HEK293 (cell line): Measurements from ENCODE around the gene UBXN6.

ENCODE experiments used
- ZNF530 ChIP-seq: fragments of 450-650 bp; formaldehyde crosslinking; IDR thresholded peaks from 2 replicates; pipeline ENCODE4 v1.5.1; 2016; ENCODE audit warnings: low read depth, missing biosample characterization, missing genetic modification characterization
- ZNF629 ChIP-seq: fragments of 450-650 bp; formaldehyde crosslinking; IDR thresholded peaks from 2 replicates; pipeline ENCODE4 v1.5.1; 2017; ENCODE audit warnings: missing biosample characterization, missing genetic modification characterization
- TF ChIP-seq, protein P1 (sequence below): fragments of 450-650 bp; IDR thresholded peaks from 2 replicates; pipeline ENCODE4 v1.5.1; 2018; ENCODE audit warnings: missing biosample characterization, mild to moderate bottlenecking, missing genetic modification characterization

DNA sequence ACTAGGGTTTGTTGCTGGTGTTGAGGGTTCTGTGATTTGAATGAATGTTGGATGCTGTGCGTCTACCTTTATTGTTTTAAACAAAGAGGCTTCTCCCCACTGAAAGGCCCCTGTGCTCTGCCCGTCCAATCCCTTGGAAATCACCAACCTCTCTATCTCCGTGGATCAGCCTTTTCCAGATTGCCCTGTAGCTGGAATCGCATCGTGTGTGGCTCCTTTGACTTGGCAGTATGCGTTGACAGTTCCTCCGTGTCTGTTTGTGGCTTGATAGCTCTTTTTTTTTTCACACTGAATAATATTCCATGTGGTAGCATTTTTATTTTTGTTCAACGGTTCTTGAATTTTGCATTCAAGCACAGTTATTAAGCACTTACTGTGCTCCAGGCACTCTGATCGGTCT, 23.2 kb downstream of the UBXN6 start:
- TF ChIP-seq ZNF530 (tag by site-specific recombination), result no peak
- TF ChIP-seq, protein P1, sequence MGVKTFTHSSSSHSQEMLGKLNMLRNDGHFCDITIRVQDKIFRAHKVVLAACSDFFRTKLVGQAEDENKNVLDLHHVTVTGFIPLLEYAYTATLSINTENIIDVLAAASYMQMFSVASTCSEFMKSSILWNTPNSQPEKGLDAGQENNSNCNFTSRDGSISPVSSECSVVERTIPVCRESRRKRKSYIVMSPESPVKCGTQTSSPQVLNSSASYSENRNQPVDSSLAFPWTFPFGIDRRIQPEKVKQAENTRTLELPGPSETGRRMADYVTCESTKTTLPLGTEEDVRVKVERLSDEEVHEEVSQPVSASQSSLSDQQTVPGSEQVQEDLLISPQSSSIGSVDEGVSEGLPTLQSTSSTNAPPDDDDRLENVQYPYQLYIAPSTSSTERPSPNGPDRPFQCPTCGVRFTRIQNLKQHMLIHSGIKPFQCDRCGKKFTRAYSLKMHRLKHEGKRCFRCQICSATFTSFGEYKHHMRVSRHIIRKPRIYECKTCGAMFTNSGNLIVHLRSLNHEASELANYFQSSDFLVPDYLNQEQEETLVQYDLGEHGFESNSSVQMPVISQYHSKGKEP, result no peak
- no peak for TF ChIP-seq ZNF629 (tag by site-specific recombination)
